Measurements from ENCODE around the gene LPGAT1. TPM values are rescaled to one million over a fixed set of nuclear protein-coding genes. Genes with fewer than 3 reads are reported as not detected.

Gene LPGAT1, protein sequence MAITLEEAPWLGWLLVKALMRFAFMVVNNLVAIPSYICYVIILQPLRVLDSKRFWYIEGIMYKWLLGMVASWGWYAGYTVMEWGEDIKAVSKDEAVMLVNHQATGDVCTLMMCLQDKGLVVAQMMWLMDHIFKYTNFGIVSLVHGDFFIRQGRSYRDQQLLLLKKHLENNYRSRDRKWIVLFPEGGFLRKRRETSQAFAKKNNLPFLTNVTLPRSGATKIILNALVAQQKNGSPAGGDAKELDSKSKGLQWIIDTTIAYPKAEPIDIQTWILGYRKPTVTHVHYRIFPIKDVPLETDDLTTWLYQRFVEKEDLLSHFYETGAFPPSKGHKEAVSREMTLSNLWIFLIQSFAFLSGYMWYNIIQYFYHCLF
- polyA plus RNA-seq (2012; ENCODE audit: insufficient read length, low read depth) = 13.9 TPM

DNA sequence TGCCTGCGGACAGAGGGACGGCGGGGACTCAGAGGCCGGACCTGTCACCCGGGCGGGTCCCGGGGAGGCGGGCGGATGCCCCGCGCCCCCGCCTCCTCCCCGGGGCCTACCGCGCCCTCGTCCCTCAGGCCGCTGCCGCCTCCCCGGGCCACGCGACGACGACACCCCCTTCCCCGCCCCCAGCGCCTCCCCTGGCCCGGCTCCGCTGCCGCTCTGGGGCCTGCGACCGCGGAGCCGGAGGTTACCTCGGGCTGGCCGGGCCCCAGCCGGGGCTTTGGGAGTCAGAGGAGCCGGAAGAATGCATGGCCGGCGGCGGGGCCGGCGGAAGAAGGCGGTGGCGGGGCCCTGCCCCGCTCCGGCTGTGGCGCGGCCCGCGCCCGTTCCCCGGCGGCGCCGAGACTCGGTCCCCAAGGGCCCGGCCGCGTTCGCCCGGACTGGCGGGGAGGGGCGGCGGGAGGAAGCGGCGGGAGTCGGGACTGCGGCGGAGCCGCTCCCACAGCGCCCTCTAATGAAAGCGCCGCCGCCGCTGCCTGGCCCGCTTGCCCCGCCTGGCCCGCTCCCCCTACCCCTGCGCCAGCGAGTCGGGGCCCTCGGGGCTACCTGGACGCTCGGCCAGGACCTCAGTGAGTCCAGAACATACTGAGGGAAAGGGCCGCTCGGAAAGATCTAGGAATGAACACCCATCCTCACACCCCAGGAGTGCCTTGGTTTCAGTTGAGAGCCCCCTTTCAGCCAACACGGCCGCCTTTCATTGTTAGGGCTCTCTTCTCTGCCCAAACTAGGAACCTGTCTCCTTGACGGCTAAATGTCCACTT, at the start of gene LPGAT1:
LPGAT1 (minus strand) TSS at position 436 of the 815 bp plus-strand sequence. CDS start 1,467 bp downstream, outside the sequence.
- TF ChIP-seq POLR2AphosphoS5 (IDR thresholded peaks at IDR 0.05; ENCODE audit: low read depth, low read length) = no peak
- TF ChIP-seq, protein P1, sequence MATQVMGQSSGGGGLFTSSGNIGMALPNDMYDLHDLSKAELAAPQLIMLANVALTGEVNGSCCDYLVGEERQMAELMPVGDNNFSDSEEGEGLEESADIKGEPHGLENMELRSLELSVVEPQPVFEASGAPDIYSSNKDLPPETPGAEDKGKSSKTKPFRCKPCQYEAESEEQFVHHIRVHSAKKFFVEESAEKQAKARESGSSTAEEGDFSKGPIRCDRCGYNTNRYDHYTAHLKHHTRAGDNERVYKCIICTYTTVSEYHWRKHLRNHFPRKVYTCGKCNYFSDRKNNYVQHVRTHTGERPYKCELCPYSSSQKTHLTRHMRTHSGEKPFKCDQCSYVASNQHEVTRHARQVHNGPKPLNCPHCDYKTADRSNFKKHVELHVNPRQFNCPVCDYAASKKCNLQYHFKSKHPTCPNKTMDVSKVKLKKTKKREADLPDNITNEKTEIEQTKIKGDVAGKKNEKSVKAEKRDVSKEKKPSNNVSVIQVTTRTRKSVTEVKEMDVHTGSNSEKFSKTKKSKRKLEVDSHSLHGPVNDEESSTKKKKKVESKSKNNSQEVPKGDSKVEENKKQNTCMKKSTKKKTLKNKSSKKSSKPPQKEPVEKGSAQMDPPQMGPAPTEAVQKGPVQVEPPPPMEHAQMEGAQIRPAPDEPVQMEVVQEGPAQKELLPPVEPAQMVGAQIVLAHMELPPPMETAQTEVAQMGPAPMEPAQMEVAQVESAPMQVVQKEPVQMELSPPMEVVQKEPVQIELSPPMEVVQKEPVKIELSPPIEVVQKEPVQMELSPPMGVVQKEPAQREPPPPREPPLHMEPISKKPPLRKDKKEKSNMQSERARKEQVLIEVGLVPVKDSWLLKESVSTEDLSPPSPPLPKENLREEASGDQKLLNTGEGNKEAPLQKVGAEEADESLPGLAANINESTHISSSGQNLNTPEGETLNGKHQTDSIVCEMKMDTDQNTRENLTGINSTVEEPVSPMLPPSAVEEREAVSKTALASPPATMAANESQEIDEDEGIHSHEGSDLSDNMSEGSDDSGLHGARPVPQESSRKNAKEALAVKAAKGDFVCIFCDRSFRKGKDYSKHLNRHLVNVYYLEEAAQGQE (IDR thresholded peaks at IDR 0.05; ENCODE audit: insufficient read depth in 1 of 2, low read depth in 2 of 2, low read length in 2 of 2) = no peak
- no peak for TF ChIP-seq TAF1 (IDR thresholded peaks at IDR 0.05; ENCODE audit: borderline replicate concordance, insufficient read depth, low read length)
- no peak for TF ChIP-seq SIN3A (IDR thresholded peaks at IDR 0.05; ENCODE audit: borderline replicate concordance, insufficient read depth, low read length)
- no peak for TF ChIP-seq FOXP2 (optimal IDR thresholded peaks at IDR 0.05; ENCODE audit: borderline replicate concordance, extremely low read depth, extremely low read length, insufficient read depth)

DNA sequence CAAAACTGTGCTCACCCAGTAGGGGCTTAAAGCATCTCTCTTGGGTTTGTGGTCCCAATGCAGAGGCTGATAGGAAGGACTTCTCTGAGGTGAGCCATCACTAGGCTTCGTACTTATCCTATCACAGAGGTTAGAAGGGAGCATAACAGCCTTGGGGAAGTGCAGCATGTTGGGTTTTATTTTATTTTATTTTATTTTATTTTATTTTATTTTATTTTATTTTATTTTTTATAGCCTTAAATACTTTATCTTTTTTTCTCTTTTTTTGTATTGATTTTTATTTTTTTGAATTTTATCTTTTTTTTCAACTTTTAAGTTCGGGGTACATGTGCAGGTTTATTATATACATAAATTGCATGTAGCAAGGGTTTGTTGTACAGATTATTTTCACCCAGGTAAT, 48.9 kb upstream of the LPGAT1 start:
- TF ChIP-seq POLR2AphosphoS5 (IDR thresholded peaks at IDR 0.05; ENCODE audit: low read depth, low read length) (no peak), TAF1 (IDR thresholded peaks at IDR 0.05; ENCODE audit: borderline replicate concordance, insufficient read depth, low read length) (no peak), FOXP2 (optimal IDR thresholded peaks at IDR 0.05; ENCODE audit: borderline replicate concordance, extremely low read depth, extremely low read length, insufficient read depth) (no peak), SIN3A (IDR thresholded peaks at IDR 0.05; ENCODE audit: borderline replicate concordance, insufficient read depth, low read length) (no peak)
- TF ChIP-seq, protein P1 (IDR thresholded peaks at IDR 0.05; ENCODE audit: insufficient read depth in 1 of 2, low read depth in 2 of 2, low read length in 2 of 2) = no peak

DNA sequence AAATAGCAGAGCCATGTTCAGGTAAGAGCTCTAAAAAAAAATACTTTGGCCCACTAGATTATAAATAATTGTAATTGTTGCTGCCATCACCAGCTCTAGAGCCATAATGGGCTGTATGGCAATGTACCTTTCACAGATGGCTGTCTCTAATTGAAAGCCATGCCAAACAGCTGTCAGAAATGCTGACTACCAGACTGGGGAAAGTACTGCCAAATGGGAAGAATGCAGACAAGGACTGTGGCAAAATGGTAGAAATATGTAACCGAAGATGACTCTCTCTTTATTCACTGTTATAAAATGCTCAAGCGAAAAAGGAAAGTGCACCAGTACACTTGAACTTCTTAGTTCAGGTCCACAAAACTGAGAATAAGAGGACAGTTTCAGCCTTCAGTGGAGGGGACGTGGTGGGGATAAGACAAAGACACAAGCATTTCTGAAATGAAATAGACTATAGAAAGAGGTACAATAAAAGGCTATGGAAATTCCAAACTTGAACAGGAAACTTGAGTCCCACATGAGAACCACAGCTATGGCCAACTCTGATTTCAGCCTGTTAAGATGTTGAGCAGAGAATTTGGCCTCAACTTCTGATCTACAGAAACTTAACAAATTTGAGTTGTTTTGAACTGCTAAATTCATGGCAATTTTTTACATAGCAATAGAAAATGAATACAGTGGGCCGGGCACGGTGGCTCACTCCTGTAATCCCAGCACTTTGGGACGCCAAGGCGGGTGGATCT, 46.5 kb upstream of the LPGAT1 start:
- no peak for TF ChIP-seq POLR2AphosphoS5 (IDR thresholded peaks at IDR 0.05; ENCODE audit: low read depth, low read length)
- TF ChIP-seq FOXP2 (optimal IDR thresholded peaks at IDR 0.05; ENCODE audit: borderline replicate concordance, extremely low read depth, extremely low read length, insufficient read depth) = no peak
- TF ChIP-seq SIN3A (IDR thresholded peaks at IDR 0.05; ENCODE audit: borderline replicate concordance, insufficient read depth, low read length) = no peak
- TF ChIP-seq, protein P1 (IDR thresholded peaks at IDR 0.05; ENCODE audit: insufficient read depth in 1 of 2, low read depth in 2 of 2, low read length in 2 of 2) = no peak
- TF ChIP-seq TAF1 (IDR thresholded peaks at IDR 0.05; ENCODE audit: borderline replicate concordance, insufficient read depth, low read length) = no peak

DNA sequence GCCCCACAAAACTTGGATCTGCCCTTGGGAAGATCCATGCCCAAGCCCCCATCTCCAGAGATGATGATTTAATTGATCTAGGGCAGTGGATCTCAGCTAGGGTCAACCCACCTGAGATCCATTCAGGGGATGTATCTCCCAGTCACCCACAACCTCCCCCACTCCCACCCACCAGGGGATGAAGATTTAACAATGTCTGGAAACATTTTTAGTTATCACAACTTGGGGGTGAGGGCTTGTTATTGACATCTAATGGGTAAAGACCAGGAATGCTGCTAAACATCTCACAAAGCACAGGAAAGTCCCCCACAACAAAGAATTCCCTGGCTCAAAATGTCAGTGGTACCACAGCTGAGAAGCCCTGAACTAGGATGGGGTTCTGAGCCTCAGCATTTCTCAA, 45.0 kb upstream of the LPGAT1 start:
- TF ChIP-seq, protein P1 (IDR thresholded peaks at IDR 0.05; ENCODE audit: insufficient read depth in 1 of 2, low read depth in 2 of 2, low read length in 2 of 2) = no peak
- TF ChIP-seq FOXP2 (optimal IDR thresholded peaks at IDR 0.05; ENCODE audit: borderline replicate concordance, extremely low read depth, extremely low read length, insufficient read depth) (no peak), TAF1 (IDR thresholded peaks at IDR 0.05; ENCODE audit: borderline replicate concordance, insufficient read depth, low read length) (no peak), SIN3A (IDR thresholded peaks at IDR 0.05; ENCODE audit: borderline replicate concordance, insufficient read depth, low read length) (no peak), POLR2AphosphoS5 (IDR thresholded peaks at IDR 0.05; ENCODE audit: low read depth, low read length) (no peak)
